GM18870 (cell line): Measurements from ENCODE around the gene ZNF324B.
"Not testable (repeated sequence)": the region's sequence is repeated elsewhere in the genome, so short reads cannot be mapped to it uniquely, and the experiment has no call there.

Experiments used
- ATAC-seq: cut with Tn5 transposase; IDR thresholded peaks from one replicate; pipeline ENCODE4 v1.9.1; 2021; ENCODE audit warnings: moderate library complexity; ENCODE audit not compliant: unreplicated experiment

ZNF324B gene

DNA sequence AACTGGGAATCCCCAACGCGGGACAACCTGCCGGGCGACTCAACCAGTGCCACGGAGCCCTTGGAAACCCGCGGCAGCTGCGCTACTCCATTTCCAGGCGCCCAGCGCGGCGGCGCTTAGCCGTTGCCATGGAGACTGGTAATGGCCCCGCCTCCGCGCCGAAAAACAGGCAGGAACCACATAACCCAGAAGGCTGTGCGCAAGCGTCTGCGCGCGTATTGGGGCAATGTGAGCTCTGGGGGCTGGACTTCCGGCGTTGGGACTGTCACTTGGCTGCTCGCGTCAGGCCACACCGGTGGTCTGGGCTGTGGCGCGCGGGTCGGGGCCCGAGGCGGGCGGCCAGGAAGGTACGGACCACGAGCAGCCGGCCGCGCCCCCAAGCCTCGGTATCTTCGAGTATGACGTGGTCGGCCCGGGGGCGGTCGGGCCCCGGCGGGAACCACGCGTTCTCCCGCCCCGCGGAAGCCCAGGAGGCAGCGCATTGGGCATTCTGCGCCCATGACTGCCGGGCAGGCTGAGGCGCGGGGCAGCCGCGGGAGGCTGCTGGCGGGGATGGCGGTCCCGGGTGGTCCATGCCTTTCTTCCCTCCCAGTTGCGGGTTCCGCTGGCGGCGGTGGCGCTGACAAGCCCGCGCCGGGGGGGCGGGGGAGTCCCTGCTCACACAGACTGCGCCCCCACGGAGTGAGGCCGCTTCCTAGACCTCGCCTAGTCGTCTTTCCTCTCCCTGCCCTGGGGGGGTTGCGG lies at the start of gene ZNF324B:
Gene ZNF324B (plus strand): TSS at position 265 of the 744 bp plus-strand sequence. CDS start 2,080 bp downstream, outside the sequence.
- ATAC-seq: peak; percentile 88

DNA sequence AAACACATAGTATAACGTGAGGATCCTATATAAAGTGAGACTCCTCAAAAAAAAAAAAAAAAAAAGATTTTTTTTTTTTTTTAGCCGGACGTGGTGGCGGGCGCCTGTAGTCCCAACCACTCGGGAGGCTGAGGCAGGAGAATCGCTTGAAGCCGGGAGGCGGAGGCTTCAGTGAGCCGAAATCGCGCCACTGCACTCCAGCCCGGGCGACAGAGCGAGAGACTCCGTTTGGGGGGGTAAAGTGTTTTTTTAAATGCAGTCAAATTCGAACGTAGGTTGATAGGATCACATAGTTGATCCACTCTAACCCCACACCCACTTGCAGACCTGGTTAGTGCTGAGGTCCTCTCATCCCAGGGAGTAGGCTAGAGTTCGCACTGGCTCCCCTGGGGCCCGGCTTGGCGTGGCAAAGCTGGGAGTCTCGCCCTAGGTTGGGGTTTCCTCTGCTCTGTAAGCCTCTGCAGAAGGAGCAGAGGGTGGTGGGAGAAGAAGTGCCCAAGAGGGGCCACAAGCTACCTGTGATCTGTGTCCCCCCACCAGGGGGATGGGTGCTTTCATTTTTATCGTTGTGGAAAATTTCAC lies 49.5 kb upstream of the ZNF324B start:
- no peak for ATAC-seq

- not testable (repeated sequence) for ATAC-seq
These were observed 47.4 kb upstream of the ZNF324B start for GRCh38 chr19:58403920-58404478.

- no peak for ATAC-seq
These were observed 44.4 kb upstream of the ZNF324B start for GRCh38 chr19:58406818-58407657.

DNA sequence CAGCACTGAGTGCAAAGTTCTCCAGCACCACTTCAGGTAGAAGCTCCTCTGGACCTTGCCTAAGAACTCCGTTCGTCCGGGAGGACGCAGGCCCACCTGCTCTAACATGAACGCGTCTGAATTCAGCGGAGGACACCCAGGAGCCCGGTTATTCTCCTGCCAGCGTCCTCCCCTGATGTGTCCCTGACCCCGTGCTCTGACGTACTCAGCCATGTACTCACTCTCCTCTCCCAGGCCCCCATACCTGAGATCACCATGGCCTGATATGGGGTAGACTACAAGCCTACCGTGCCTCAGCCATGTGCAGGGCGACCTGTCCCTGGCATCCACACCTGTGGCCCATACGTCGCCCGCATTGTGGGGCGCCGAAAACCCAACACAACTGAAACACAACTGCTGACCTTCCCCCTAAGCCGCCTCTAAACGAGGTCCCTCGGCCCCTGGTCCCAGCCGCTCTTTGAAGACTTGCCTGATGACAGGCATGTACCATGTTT lies 43.7 kb upstream of the ZNF324B start:
- peak; percentile 8 for ATAC-seq

DNA sequence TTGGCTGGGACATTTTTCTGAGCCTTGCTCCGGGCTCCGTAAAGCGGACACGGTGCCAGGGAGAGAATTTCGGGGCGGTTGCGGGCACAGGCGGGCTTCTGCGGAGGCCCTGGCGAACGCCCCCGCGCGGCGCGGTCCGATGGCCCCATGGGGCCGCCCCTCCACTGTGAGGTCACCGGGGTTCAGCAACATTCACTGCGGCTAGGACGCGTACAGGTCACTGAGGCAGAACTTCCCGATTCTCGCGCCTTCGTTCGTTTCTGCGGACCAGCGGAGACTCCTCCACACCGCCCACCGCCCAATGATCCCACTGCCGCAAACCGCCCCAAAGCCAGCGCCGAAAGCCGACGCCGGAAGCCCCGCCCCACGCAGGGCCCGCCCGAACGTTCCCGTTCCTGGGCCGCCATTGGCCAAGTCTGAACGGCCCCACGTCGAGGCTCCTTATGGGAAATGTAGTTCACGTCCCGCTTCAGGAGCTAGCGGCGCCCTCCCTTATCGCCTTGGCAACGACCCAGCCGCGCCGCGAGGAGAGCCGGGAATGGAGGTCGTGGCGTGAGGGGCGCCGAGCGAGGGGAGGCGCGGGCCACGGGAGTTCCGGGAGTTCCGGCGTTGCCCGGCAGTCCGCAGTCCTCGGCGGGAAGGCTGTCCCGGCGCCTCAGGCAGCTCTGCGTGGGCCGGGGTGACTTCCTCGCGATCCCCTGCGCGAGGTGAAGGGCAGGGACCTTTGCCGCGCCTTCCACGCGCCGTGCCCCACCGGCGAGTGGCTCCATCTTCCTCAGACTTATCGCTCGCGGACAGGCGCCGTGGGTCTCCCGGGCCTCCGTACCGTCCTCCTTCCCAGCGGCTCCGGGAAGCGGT lies 43.0 kb upstream of the ZNF324B start, which contains the start of gene ZNF584:
Gene ZNF584 (plus strand): TSS at position 498 of the 858 bp plus-strand sequence. CDS start 499 bp downstream, outside the sequence.
- ATAC-seq: peak; percentile 84

DNA sequence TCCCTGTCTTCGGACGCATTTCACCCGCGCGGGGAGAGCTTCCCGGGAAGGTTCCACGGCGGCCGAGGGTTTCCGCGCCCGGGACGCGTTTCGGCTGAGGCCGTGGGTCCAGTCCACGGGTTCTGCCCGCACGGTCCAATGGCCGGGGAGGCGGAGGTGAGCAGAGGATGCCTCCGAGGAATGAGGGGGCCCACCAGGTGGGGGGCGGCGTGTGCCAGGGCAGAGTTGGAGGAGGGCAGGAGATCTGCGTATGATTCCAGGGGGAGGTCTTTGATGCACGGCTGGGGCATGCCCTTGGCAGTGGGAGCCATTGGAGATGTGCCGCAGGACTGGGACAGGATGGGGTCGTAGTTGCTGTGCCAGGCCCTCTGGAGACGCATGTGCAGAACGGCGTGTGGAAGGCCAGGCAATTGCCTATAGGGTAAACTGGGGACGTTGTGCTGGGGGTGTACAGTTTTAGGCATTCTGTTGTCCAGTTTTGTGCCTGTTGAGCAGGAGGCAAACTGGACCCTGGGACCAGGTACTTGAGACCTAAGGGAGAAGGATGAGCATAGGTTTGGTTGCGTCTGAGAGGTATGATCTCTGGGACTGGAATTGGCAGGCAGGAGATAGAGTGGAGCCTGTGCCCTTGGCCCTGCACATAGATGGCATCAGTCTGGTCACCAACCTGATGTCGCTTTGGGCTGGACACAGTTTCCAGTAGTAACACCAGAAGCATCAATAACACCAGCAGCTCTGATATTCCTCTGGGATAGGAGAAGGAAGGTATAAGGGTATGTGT lies 42.2 kb upstream of the ZNF324B start:
- ATAC-seq: peak; percentile 14

- ATAC-seq: no peak
These were observed 34.8 kb upstream of the ZNF324B start for GRCh38 chr19:58416604-58417003.

- ATAC-seq: no peak
These were observed 34.4 kb upstream of the ZNF324B start for GRCh38 chr19:58417071-58417470.

DNA sequence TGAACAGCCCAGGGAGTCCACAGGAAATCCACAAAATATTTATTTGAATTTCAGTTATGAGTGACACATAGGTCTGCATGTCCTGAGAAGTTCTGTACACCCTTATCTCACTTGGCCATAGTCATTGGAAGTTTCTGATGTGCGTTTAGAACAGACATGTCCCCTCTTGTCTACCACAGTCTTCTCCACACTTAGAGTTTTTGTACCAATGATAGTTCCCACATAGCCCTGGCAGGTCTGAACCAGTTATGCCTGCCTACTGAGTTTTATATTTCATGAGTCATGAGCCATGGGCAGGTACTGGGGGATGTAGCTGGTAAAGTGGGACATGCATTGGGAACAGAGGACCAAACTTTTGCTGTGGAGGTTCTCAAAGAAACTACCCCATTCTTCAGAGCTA lies 22.8 kb upstream of the ZNF324B start:
- no peak for ATAC-seq

- no peak for ATAC-seq
These were observed 21.7 kb upstream of the ZNF324B start for GRCh38 chr19:58429745-58430144.

- ATAC-seq: no peak
These were observed 17.2 kb upstream of the ZNF324B start for GRCh38 chr19:58434217-58434616.

DNA sequence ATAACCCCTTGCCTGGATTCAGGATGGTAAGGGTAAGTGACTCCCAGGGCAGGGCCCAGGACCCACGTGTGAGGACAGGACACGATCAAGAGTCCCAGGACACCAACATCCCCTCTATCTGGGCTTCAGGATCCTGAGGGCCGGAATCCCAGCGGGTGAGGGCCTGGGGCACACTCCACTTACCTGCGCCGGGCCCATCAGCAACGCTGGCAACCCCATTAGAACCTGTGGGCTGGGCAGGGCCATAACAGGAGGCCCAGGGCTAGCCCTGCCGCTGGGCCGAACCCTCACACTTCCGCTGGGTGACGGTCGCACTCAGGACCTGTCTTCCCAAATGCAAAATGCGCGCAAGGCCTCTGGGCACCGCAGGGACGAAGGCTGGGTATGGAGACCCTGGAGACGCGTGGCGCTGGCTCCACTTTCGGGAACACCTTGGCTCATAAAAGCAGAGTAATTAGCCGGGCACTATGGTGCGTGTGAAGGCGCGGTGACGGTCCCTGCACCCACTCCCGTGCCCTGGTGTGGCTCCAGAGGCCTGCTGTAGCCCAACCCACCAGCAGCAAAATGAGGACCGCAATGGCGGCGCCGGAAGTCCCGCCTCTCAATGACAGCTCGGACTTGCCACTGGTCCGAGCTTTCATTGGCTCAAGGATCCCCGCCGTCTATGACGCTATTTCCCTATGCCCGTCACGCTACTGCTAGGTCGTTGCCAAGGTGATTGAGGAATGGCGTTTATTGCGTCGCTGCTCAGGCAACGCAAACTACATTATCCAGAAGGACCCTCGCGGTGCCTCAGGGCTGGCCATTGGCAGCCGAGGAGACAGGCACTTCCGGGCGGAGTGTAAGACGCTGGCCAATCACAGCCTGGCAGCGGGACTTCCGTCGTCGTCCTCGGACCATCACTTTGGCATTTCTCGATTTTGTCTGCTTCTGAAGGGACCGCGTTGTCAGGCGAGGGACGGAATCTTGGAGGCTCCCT lies 11.6 kb upstream of the ZNF324B start, which contains the start of gene ZNF132:
Gene ZNF132 (minus strand): TSS at position 578 of the 979 bp plus-strand sequence. CDS start 332 bp downstream, at position 246.
- peak; percentile 95 for ATAC-seq

- no peak for ATAC-seq
These were observed 10.9 kb upstream of the ZNF324B start for GRCh38 chr19:58440556-58440955.

DNA sequence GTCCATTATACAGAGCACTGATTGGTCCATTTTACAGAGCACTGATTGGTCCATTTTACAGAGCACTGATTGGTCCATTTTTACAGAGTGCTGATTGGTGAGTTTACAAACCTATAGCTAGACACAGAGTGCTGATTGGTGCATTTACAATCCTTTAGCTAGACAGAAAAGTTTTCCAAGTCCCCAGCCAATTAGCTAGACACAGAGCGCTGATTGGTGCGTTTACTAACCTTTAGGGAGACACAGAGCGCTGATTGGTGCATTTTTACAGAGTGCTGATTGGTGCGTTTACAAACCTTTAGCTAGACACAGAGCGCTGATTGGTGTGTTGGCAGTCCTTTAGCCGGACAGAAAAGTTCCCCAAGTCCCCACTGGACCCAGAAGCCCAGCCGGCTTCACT lies 8.4 kb upstream of the ZNF324B start:
- not testable (repeated sequence) for ATAC-seq

GRCh38 chr19:58448860-58449259 lies 2.6 kb upstream of the ZNF324B start:
- not testable (repeated sequence) for ATAC-seq

DNA sequence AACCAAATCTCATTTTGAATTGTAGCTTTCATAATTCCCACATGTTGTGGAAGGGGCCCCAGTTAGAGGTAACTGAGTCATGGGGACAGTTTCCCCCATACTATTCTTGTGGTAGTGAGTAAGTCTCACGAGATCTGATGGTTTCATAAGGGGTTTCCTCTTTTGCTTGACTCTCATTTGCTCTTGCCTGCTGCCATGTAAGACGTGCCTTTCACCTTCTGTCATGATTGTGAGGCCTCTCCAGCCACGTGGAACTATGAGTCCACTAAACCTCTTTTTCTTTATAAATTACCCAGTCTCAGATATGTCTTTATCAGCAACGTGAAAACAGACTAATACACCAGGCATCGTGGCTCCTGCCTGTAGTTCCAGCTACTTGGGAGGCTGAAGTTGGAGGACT lies 1.4 kb upstream of the ZNF324B start:
- not testable (repeated sequence) for ATAC-seq

DNA sequence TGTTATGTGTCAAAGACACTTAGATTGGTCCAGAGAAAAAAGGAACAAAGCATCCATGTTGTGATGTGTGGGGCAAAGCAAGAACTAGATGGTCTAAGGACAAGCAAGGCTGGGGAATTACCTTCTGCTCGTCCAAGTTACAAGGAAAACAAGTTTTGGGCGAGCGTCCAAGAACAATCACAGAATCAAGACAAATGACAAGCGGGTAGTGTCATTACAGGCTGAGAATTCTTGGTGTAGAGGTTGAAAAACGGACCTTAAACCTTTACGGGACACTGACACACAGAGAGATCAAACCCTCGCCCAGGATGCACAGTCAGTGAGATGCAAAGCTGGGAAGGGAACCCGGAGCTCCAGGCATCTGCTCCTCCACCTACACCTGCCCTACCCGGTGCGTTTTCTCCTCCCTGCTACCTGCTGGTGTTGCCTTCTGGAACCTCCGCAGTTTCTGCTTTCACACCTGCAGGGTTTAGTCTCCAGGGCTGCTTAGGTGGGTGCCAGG lies 515 bp upstream of the ZNF324B start:
- peak; percentile 6 for ATAC-seq
